Skin epidermis (tissue), 12 donors: Measurements from ENCODE around the gene NFYC.

ENCODE experiments used
- H3K27ac ChIP-seq, 21 experiments: fragments of 200-600 bp; sonication (generic) in 11 of 21; one replicate each; pipeline ENCODE4 v1.5.0; 2020; ENCODE audit warnings: mild to moderate bottlenecking in 3 of 21, inconsistent platforms in 2 of 21, moderate library complexity in 2 of 21
- H3K4me3 ChIP-seq, 7 experiments: fragments of 200-600 bp; sonication (generic) in 2 of 7; one replicate each; pipeline ENCODE4 v1.5.0; 2020; ENCODE audit warnings: inconsistent platforms in 2 of 7, mild to moderate bottlenecking in 2 of 7, moderate library complexity in 1 of 7

The NFYC gene

GRCh38 chr1:40749817-40750216, 58.3 kb downstream of the NFYC start:
- no peak overlapping the region for H3K4me3 ChIP-seq
- H3K27ac ChIP-seq = no peak overlapping the region

GRCh38 chr1:40750451-40750908, 59.0 kb downstream of the NFYC start:
- Histone ChIP-seq H3K4me3 (no peak overlapping the region), H3K27ac (no peak overlapping the region)

GRCh38 chr1:40751802-40752201, 60.3 kb downstream of the NFYC start:
- Histone ChIP-seq H3K27ac (no peak overlapping the region), H3K4me3 (no peak overlapping the region)

GRCh38 chr1:40753142-40753882, 61.8 kb downstream of the NFYC start:
- Histone ChIP-seq H3K4me3 (no peak overlapping the region), H3K27ac (no peak overlapping the region)

- H3K27ac ChIP-seq = peak overlapping the region in 1 of 21 experiments; percentile 28
- H3K4me3 ChIP-seq = no peak overlapping the region
These were observed 62.7 kb downstream of the NFYC start for GRCh38 chr1:40754201-40754600.

GRCh38 chr1:40755067-40755466, 63.6 kb downstream of the NFYC start:
- peak overlapping the region in 2 of 21 experiments; percentile 18 to 28 for H3K27ac ChIP-seq
- no peak overlapping the region for H3K4me3 ChIP-seq

- no peak overlapping the region for H3K27ac ChIP-seq
- H3K4me3 ChIP-seq = no peak overlapping the region
These were observed 65.0 kb downstream of the NFYC start for GRCh38 chr1:40756523-40756922.

GRCh38 chr1:40757084-40757483, 65.6 kb downstream of the NFYC start:
- Histone ChIP-seq H3K4me3 (no peak overlapping the region), H3K27ac (no peak overlapping the region)

GRCh38 chr1:40758004-40758403, 66.5 kb downstream of the NFYC start:
- no peak overlapping the region for H3K4me3 ChIP-seq
- no peak overlapping the region for H3K27ac ChIP-seq

- H3K27ac ChIP-seq = no peak overlapping the region
- no peak overlapping the region for H3K4me3 ChIP-seq
These were observed 67.3 kb downstream of the NFYC start for GRCh38 chr1:40758578-40759343.

- H3K27ac ChIP-seq = no peak overlapping the region
- H3K4me3 ChIP-seq = no peak overlapping the region
These were observed 69.5 kb downstream of the NFYC start for GRCh38 chr1:40760984-40761383.

GRCh38 chr1:40762144-40762923, 70.8 kb downstream of the NFYC start:
- no peak overlapping the region for H3K27ac ChIP-seq
- no peak overlapping the region for H3K4me3 ChIP-seq

- H3K27ac ChIP-seq = peak overlapping the region in 1 of 21 experiments; percentile 4
- no peak overlapping the region for H3K4me3 ChIP-seq
These were observed 72.4 kb downstream of the NFYC start for GRCh38 chr1:40763742-40764532.

- Histone ChIP-seq H3K27ac (no peak overlapping the region), H3K4me3 (no peak overlapping the region)
These were observed 73.5 kb downstream of the NFYC start for GRCh38 chr1:40764981-40765380.

GRCh38 chr1:40766017-40766416, 74.5 kb downstream of the NFYC start:
- H3K27ac ChIP-seq = no peak overlapping the region
- no peak overlapping the region for H3K4me3 ChIP-seq

- Histone ChIP-seq H3K27ac (no peak overlapping the region), H3K4me3 (no peak overlapping the region)
These were observed 75.1 kb downstream of the NFYC start for GRCh38 chr1:40766560-40766959.

- Histone ChIP-seq H3K4me3 (no peak overlapping the region), H3K27ac (no peak overlapping the region)
These were observed 76.9 kb downstream of the NFYC start for GRCh38 chr1:40768146-40768990.

GRCh38 chr1:40769815-40770214, 78.3 kb downstream of the NFYC start:
- H3K4me3 ChIP-seq = no peak overlapping the region
- peak overlapping the region in 3 of 21 experiments; percentile 8 to 57 (median 10) for H3K27ac ChIP-seq
